ENCODE data around the gene ALK. TPM values are rescaled to one million over a fixed set of nuclear protein-coding genes. Genes with fewer than 3 reads are reported as not detected.

The ALK gene
- total RNA-seq, 1 donor: under 0.01 TPM

DNA sequence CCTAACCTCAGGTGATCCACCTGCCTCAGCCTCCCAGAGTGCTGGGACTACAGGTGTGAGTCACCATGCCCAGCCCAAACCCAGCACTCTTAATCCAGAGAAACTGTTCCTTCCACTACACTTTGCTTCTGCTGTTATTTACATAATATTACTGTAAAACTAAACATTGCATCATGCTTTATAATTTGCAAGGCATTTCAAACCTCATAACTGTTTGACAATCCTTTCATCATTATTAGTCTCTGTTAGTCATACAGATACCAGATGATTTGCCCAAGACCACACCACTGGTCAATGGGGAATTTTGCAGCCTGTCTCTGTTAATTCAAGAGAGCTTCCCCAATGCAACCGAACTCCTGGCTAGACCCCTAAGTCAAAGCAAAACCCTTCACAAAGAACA, 338.3 kb downstream of the ALK start:
- no peak overlapping the region for H2AFZ ChIP-seq (ENCODE audit: low read length)
- TF ChIP-seq, protein P1, sequence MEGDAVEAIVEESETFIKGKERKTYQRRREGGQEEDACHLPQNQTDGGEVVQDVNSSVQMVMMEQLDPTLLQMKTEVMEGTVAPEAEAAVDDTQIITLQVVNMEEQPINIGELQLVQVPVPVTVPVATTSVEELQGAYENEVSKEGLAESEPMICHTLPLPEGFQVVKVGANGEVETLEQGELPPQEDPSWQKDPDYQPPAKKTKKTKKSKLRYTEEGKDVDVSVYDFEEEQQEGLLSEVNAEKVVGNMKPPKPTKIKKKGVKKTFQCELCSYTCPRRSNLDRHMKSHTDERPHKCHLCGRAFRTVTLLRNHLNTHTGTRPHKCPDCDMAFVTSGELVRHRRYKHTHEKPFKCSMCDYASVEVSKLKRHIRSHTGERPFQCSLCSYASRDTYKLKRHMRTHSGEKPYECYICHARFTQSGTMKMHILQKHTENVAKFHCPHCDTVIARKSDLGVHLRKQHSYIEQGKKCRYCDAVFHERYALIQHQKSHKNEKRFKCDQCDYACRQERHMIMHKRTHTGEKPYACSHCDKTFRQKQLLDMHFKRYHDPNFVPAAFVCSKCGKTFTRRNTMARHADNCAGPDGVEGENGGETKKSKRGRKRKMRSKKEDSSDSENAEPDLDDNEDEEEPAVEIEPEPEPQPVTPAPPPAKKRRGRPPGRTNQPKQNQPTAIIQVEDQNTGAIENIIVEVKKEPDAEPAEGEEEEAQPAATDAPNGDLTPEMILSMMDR (IDR thresholded peaks at IDR 0.05; ENCODE audit: extremely low read depth, low read depth, low read length): no peak
- no peaks in the 10 kb centered on the region for H3K9me3 ChIP-seq (ENCODE audit: low read depth, low read length)
- H3K4me1 ChIP-seq (ENCODE audit: insufficient read depth, low read length): peaks cover 6% of the 10 kb centered on the region
- no peaks in the 10 kb centered on the region for H3K36me3 ChIP-seq (ENCODE audit: insufficient read depth, low read length)
- H3K27me3 ChIP-seq (ENCODE audit: insufficient read depth, low read length): peaks cover 24% of the 10 kb centered on the region
- no peak overlapping the region for H3K27ac ChIP-seq (ENCODE audit: low read depth, low read length)
- H3K4me3 ChIP-seq (ENCODE audit: insufficient read depth, low read length): no peak overlapping the region
- H4K20me1 ChIP-seq (ENCODE audit: insufficient read depth, low read length): no peaks in the 10 kb centered on the region
- no peak for DNase-seq (ENCODE audit: insufficient read length, low spot score, missing footprints)
- H3K79me2 ChIP-seq (ENCODE audit: insufficient read depth, low read length): no peaks in the 10 kb centered on the region
- H3K4me2 ChIP-seq (ENCODE audit: insufficient read depth, low read length): no peak overlapping the region

DNA sequence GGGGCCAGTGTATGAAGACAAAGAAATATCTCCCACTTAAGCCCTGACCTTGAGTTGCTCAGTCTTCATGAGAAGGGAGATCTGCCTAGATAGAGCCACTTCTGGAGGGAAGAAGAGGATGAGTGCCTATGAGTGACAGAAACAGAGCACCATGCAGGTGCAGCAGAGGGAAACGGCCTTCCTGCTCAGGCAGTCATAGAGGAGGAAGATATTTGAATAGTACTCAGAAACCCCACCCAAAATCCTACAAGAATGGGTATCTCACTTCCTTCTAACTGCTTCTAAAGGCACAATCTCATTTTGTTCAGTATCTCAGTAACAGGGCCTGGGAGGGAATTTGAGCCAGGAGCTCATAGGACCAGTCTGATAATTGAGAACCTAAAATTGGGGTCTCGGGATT, 339.3 kb downstream of the ALK start:
- peaks cover 6% of the 10 kb centered on the region for H3K4me1 ChIP-seq (ENCODE audit: insufficient read depth, low read length)
- H4K20me1 ChIP-seq (ENCODE audit: insufficient read depth, low read length): no peaks in the 10 kb centered on the region
- no peak overlapping the region for H3K27ac ChIP-seq (ENCODE audit: low read depth, low read length)
- H3K4me2 ChIP-seq (ENCODE audit: insufficient read depth, low read length): no peak overlapping the region
- DNase-seq (ENCODE audit: insufficient read length, low spot score, missing footprints): no peak
- no peak overlapping the region for H2AFZ ChIP-seq (ENCODE audit: low read length)
- H3K9me3 ChIP-seq (ENCODE audit: low read depth, low read length): no peaks in the 10 kb centered on the region
- H3K36me3 ChIP-seq (ENCODE audit: insufficient read depth, low read length): no peaks in the 10 kb centered on the region
- peaks cover 32% of the 10 kb centered on the region for H3K27me3 ChIP-seq (ENCODE audit: insufficient read depth, low read length)
- TF ChIP-seq, protein P1 (IDR thresholded peaks at IDR 0.05; ENCODE audit: extremely low read depth, low read depth, low read length): no peak
- no peak overlapping the region for H3K4me3 ChIP-seq (ENCODE audit: insufficient read depth, low read length)
- H3K79me2 ChIP-seq (ENCODE audit: insufficient read depth, low read length): no peaks in the 10 kb centered on the region

DNA sequence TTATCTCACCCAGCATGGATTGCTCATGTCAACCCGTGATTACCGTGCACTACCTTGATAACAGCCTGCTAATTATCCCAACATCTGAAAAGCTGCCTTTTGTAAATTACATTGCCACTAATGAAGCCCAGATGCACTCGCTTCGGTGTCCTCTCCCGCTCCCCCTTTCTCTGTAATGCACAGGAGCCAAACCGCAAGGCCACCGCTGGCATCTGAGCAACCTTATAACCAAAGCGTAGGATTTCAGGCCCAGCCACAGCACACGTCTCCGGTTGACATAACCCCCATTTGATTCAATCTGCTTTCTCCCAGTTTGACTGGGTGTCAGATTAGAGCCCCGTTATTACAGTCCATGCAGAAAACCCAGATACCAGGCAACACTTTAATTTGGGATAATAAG, 341.2 kb downstream of the ALK start:
- no peaks in the 10 kb centered on the region for H3K9me3 ChIP-seq (ENCODE audit: low read depth, low read length)
- no peaks in the 10 kb centered on the region for H4K20me1 ChIP-seq (ENCODE audit: insufficient read depth, low read length)
- DNase-seq (ENCODE audit: insufficient read length, low spot score, missing footprints): no peak
- H3K27me3 ChIP-seq (ENCODE audit: insufficient read depth, low read length): peaks cover 37% of the 10 kb centered on the region
- peaks cover 6% of the 10 kb centered on the region for H3K4me1 ChIP-seq (ENCODE audit: insufficient read depth, low read length)
- H2AFZ ChIP-seq (ENCODE audit: low read length): no peak overlapping the region
- H3K27ac ChIP-seq (ENCODE audit: low read depth, low read length): no peak overlapping the region
- H3K4me2 ChIP-seq (ENCODE audit: insufficient read depth, low read length): peak overlapping the region; percentile 33
- H3K79me2 ChIP-seq (ENCODE audit: insufficient read depth, low read length): no peaks in the 10 kb centered on the region
- no peak overlapping the region for H3K4me3 ChIP-seq (ENCODE audit: insufficient read depth, low read length)
- H3K36me3 ChIP-seq (ENCODE audit: insufficient read depth, low read length): no peaks in the 10 kb centered on the region
- TF ChIP-seq, protein P1 (IDR thresholded peaks at IDR 0.05; ENCODE audit: extremely low read depth, low read depth, low read length): no peak

DNA sequence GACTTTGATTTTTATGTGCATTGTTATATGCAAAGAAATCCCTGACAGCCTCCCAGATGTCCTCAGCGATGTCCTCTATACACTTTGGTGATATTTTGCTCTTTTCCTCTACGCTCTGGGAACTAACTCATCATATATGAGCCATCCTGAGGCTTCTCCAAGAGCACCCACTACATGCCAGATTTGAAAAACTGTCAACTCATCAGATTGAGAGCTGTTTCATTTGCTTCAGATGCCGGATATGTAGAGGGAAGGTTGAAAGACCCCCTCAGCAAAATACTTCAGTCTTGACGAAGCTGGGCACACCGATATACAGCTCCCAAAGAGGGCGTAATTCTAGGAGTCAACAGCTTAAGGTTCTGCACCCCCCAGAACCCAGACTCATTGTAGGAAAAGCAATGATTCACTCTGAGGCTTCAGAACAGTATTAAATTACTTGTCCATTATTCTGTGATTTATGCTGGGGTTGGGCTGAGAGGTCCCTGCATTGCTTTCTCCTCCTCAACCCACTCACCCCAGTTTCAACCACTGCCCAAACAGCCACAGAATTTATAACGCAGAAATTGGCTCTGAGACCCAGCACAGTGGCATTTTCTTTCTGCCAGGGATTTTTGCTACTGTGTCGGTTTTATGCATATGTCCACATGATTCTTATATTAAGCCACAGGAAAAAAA, 341.8 kb downstream of the ALK start:
- Histone ChIP-seq H3K9me3 (ENCODE audit: low read depth, low read length) (no peaks in the 10 kb centered on the region), H3K27me3 (ENCODE audit: insufficient read depth, low read length) (peaks cover 42% of the 10 kb centered on the region), H3K27ac (ENCODE audit: low read depth, low read length) (no peak overlapping the region), H4K20me1 (ENCODE audit: insufficient read depth, low read length) (no peaks in the 10 kb centered on the region), H2AFZ (ENCODE audit: low read length) (no peak overlapping the region), H3K4me1 (ENCODE audit: insufficient read depth, low read length) (peaks cover 6% of the 10 kb centered on the region), H3K79me2 (ENCODE audit: insufficient read depth, low read length) (no peaks in the 10 kb centered on the region), H3K36me3 (ENCODE audit: insufficient read depth, low read length) (no peaks in the 10 kb centered on the region), H3K4me2 (ENCODE audit: insufficient read depth, low read length) (peak overlapping the region; percentile 33), H3K4me3 (ENCODE audit: insufficient read depth, low read length) (no peak overlapping the region)
- DNase-seq (ENCODE audit: insufficient read length, low spot score, missing footprints): no peak
- TF ChIP-seq, protein P1 (IDR thresholded peaks at IDR 0.05; ENCODE audit: extremely low read depth, low read depth, low read length): no peak

Measured in osteoblast (primary cell).